Lower leg skin (tissue), 3 donors: ENCODE measurements around the gene DACT2.

Source experiments
- POLR2A ChIP-seq, 2 donors: fragments of 450-650 bp; IDR thresholded peaks; one replicate each; pipeline ENCODE4 v1.6.1; 2016 to 2017; ENCODE audit warnings: antibody characterized with exemption in 2 of 2, mild to moderate bottlenecking in 1 of 2, moderate library complexity in 1 of 2
- TF ChIP-seq, protein P1 (sequence below), 3 donors: fragments of 450-650 bp; IDR thresholded peaks; one replicate each; pipeline ENCODE4 v1.5.1; 2016; ENCODE audit warnings: antibody characterized with exemption in 3 of 3, mild to moderate bottlenecking in 3 of 3, moderate library complexity in 2 of 3

DNA sequence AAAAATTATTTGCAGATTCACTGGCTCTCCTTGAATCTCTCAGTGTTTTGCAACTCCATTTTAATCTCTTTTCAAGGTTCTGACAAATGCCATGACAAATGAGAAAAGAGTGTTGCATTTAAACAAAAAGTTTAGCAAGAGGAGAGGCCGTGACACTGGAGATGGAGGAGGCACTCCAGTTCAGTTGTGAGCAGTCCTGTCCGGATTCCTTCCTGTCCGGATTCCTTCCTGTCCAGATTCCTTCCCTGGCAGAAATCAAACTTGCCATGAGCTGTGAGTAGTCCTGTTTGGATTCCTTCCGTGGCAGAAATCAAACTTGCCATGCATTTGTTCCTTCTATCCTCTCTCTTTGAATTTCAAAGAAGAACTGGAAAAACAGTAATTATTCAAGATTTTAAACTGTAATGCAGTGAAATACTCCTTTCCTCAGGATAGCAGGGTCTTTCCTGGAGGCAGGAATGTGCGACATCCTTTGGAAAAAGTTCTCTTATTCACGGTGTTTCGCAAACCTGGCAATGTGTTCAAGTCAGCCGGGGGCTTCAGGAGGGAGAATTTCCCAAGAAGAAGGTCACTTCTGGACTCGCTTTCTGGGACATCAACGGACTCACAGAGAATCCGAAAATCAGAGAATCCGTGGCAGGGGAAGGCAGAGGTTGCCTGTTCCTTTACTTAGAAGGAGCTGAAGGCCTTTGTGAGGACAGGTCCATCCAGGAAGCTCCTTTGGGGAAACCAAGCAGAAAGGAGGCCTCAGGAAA is 48.7 kb upstream of the DACT2 start:
- TF ChIP-seq, protein P1, sequence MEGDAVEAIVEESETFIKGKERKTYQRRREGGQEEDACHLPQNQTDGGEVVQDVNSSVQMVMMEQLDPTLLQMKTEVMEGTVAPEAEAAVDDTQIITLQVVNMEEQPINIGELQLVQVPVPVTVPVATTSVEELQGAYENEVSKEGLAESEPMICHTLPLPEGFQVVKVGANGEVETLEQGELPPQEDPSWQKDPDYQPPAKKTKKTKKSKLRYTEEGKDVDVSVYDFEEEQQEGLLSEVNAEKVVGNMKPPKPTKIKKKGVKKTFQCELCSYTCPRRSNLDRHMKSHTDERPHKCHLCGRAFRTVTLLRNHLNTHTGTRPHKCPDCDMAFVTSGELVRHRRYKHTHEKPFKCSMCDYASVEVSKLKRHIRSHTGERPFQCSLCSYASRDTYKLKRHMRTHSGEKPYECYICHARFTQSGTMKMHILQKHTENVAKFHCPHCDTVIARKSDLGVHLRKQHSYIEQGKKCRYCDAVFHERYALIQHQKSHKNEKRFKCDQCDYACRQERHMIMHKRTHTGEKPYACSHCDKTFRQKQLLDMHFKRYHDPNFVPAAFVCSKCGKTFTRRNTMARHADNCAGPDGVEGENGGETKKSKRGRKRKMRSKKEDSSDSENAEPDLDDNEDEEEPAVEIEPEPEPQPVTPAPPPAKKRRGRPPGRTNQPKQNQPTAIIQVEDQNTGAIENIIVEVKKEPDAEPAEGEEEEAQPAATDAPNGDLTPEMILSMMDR (IDR thresholded peaks at IDR 0.05): no peak
- TF ChIP-seq POLR2A (IDR thresholded peaks at IDR 0.05): no peak
